Measurements from ENCODE around the gene F13A1.

DNA sequence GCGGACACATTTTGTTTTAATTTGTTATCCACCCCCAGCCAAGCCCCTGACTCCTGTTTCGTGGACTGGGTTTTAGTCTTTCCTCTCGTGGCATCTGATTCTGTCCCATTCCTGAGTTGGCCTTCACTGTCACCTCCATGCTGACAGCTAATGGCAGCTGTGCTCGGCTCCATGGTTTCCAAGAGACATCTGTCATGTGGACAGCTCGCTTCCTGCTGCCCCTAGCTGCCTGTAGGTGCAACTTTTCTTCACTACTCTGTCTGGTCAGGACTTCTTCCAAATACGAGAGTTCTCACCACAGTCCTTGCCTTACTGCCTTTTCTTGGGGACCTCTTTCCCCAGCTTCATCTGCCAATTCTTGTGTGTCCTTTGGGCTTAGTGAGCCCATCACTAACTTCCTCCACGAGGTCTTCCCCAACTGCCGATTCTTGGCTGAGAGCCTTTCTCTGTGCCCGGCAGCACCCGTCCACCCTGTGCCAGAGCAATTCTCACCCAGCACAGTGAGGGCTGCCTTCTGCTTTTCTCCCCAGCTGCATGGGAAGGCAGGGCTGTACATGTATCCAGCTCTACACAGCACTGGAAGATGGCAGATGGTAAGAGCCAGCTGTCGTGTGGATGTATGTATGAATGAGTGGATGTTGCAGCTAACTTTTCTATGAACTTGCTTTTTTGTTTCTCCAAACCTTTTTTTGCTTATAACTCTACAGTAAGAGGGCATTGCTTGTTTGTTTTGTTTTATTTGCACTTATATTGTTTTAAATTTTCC lies 140.4 kb downstream of the F13A1 start:
- TF ChIP-seq EZH2 (IDR thresholded peaks at IDR 0.05) (no peak), POLR2AphosphoS5 (IDR thresholded peaks at IDR 0.05; ENCODE audit: borderline replicate concordance, low read depth, low read length) (no peak)
